DND-41 (cell line): ENCODE measurements around the gene XIRP2.

Experiments used
- EZH2 ChIP-seq: IDR thresholded peaks from 3 replicates; pipeline ENCODE4 v1.6.1; 2012; ENCODE audit warnings: borderline replicate concordance, low read depth, mild to moderate bottlenecking, moderate library complexity, low read length, inconsistent platforms; ENCODE audit not compliant: severe bottlenecking
- TF ChIP-seq, protein P1 (sequence below): IDR thresholded peaks from 2 replicates; pipeline ENCODE4 v1.5.1; 2012; ENCODE audit warnings: borderline replicate concordance, low read length, moderate library complexity, mild to moderate bottlenecking; ENCODE audit not compliant: poor library complexity, severe bottlenecking; ENCODE audit errors: extremely low read depth

DNA sequence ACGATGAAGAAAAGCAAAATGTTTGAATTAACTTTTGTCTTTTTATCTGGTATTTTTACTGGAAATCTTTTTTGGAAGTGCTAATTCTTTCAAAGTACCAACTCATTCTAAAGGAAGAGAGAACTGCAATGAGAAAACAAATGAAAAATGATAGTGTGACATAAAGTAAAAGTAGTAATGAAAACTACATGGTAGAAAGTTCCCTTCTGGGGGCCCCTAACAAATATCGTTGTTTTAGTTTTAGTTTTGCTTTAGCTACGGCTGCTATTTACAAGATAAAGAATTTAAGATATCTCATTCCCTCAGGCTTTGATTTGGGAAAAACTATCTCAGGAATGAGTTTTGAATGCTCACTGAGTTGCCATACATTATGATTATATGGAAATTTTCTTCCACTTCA is 161.4 kb downstream of the XIRP2 start:
- TF ChIP-seq, protein P1, sequence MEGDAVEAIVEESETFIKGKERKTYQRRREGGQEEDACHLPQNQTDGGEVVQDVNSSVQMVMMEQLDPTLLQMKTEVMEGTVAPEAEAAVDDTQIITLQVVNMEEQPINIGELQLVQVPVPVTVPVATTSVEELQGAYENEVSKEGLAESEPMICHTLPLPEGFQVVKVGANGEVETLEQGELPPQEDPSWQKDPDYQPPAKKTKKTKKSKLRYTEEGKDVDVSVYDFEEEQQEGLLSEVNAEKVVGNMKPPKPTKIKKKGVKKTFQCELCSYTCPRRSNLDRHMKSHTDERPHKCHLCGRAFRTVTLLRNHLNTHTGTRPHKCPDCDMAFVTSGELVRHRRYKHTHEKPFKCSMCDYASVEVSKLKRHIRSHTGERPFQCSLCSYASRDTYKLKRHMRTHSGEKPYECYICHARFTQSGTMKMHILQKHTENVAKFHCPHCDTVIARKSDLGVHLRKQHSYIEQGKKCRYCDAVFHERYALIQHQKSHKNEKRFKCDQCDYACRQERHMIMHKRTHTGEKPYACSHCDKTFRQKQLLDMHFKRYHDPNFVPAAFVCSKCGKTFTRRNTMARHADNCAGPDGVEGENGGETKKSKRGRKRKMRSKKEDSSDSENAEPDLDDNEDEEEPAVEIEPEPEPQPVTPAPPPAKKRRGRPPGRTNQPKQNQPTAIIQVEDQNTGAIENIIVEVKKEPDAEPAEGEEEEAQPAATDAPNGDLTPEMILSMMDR = no peak
- TF ChIP-seq EZH2 = no peak
